ENCODE results near the gene CCDC158. TPM values are rescaled to one million over a fixed set of nuclear protein-coding genes. Genes with fewer than 3 reads are reported as not detected.

CCDC158 gene
- total and polyA plus RNA-seq, 10 of the 15 experiments (the other 5 are each of a cell fraction or from before 2014, with no cell fraction given) = not detected

GRCh38 chr4:76265631-76266218, 155.2 kb downstream of the CCDC158 start (continued):
- TF ChIP-seq PAX8 (IDR thresholded peaks at IDR 0.05) (no peak), NRF1 (conservative IDR thresholded peaks at IDR 0.05; ENCODE audit: low read depth, low read length) (no peak), IRF5 (IDR thresholded peaks at IDR 0.05; ENCODE audit: borderline replicate concordance) (no peak), NR2F1 (conservative IDR thresholded peaks at IDR 0.05) (no peak)

Small RNAs within 50 kb of the gene (small RNA-seq; reads per million reads assigned to genes)
- gene RF00278 (not detected), gene RNU6-1000P (not detected)

Other genes starting within 250 kb of the CCDC158 start
- gene SCARB2, start 207.3 kb downstream of the CCDC158 start, total RNA-seq (2014; rRNA removed) = 10.7 and 11.9 TPM in 2 replicates
- gene SCARB2, start 207.3 kb downstream of the CCDC158 start, total RNA-seq (2014; rRNA removed; fragmentation: Illumina TruSeq; extraction: Trizol) = 9.2 and 9.5 TPM in 2 replicates
- gene SCARB2, start 207.3 kb downstream of the CCDC158 start, total RNA-seq (2021) = 6.2 and 8.4 TPM in 2 replicates
- 9.9 and 10.9 TPM in 2 replicates for gene SCARB2, start 207.3 kb downstream of the CCDC158 start, polyA plus RNA-seq (2011; rRNA removed)
- 9.7 and 10.3 TPM in 2 replicates for gene SCARB2, start 207.3 kb downstream of the CCDC158 start, polyA plus RNA-seq (2014; fragmentation: Illumina TruSeq; extraction: Trizol)
- 1 to 10 TPM; 2.1 to 3.7 TPM for gene SCARB2, start 207.3 kb downstream of the CCDC158 start, polyA plus RNA-seq (2014; fragmentation: Nextera tagmentation; extraction: Ambion mirVana)
- 5.6 and 6.7 TPM in 2 replicates for gene SCARB2, start 207.3 kb downstream of the CCDC158 start, polyA plus RNA-seq (2014; rRNA removed)
- 10 to 100 TPM; 11.5 to 11.7 TPM for gene SCARB2, start 207.3 kb downstream of the CCDC158 start, polyA plus RNA-seq (2016; fragmentation: Nextera tagmentation; extraction: Ambion mirVana)
- not detected in 2 replicates for gene FAM47E, start 169.4 kb downstream of the CCDC158 start, total RNA-seq (2014; rRNA removed)
- not detected in 2 replicates for gene FAM47E, start 169.4 kb downstream of the CCDC158 start, total RNA-seq (2014; rRNA removed; fragmentation: Illumina TruSeq; extraction: Trizol)
- gene FAM47E, start 169.4 kb downstream of the CCDC158 start, total RNA-seq (2021) = not detected in 2 replicates
- not detected in 2 replicates for gene FAM47E, start 169.4 kb downstream of the CCDC158 start, polyA plus RNA-seq (2011; rRNA removed)
- not detected in 2 replicates for gene FAM47E, start 169.4 kb downstream of the CCDC158 start, polyA plus RNA-seq (2014; fragmentation: Illumina TruSeq; extraction: Trizol)
- gene FAM47E, start 169.4 kb downstream of the CCDC158 start, polyA plus RNA-seq (2014; fragmentation: Nextera tagmentation; extraction: Ambion mirVana) = under 1 TPM in 1 of 2 experiments, not detected in 1; 0.03 TPM
- gene FAM47E, start 169.4 kb downstream of the CCDC158 start, polyA plus RNA-seq (2014; rRNA removed) = not detected in 2 replicates
- not detected for gene FAM47E, start 169.4 kb downstream of the CCDC158 start, polyA plus RNA-seq (2016; fragmentation: Nextera tagmentation; extraction: Ambion mirVana)
- gene STBD1, start 114.4 kb downstream of the CCDC158 start, total RNA-seq (2014; rRNA removed) = not detected in 2 replicates
- gene STBD1, start 114.4 kb downstream of the CCDC158 start, total RNA-seq (2014; rRNA removed; fragmentation: Illumina TruSeq; extraction: Trizol) = not detected in 2 replicates
- not detected in 2 replicates for gene STBD1, start 114.4 kb downstream of the CCDC158 start, total RNA-seq (2021)
- not detected in 2 replicates for gene STBD1, start 114.4 kb downstream of the CCDC158 start, polyA plus RNA-seq (2011; rRNA removed)
- not detected in 2 replicates for gene STBD1, start 114.4 kb downstream of the CCDC158 start, polyA plus RNA-seq (2014; fragmentation: Illumina TruSeq; extraction: Trizol)
- not detected for gene STBD1, start 114.4 kb downstream of the CCDC158 start, polyA plus RNA-seq (2014; fragmentation: Nextera tagmentation; extraction: Ambion mirVana)
- 0.04 TPM in 1 of 2 replicates, not detected in the other for gene STBD1, start 114.4 kb downstream of the CCDC158 start, polyA plus RNA-seq (2014; rRNA removed)
- under 1 TPM; 0.05 to 0.10 TPM for gene STBD1, start 114.4 kb downstream of the CCDC158 start, polyA plus RNA-seq (2016; fragmentation: Nextera tagmentation; extraction: Ambion mirVana)
- under 0.01 and 0.06 TPM in 2 replicates for gene SHROOM3, start 14.1 kb upstream of the CCDC158 start, total RNA-seq (2014; rRNA removed)
- under 0.01 and 0.09 TPM in 2 replicates for gene SHROOM3, start 14.1 kb upstream of the CCDC158 start, total RNA-seq (2014; rRNA removed; fragmentation: Illumina TruSeq; extraction: Trizol)
- gene SHROOM3, start 14.1 kb upstream of the CCDC158 start, total RNA-seq (2021) = 0.11 and 0.15 TPM in 2 replicates
- gene SHROOM3, start 14.1 kb upstream of the CCDC158 start, polyA plus RNA-seq (2011; rRNA removed) = 0.04 and 0.29 TPM in 2 replicates
- under 0.01 TPM in 1 of 2 replicates, not detected in the other for gene SHROOM3, start 14.1 kb upstream of the CCDC158 start, polyA plus RNA-seq (2014; fragmentation: Illumina TruSeq; extraction: Trizol)
- gene SHROOM3, start 14.1 kb upstream of the CCDC158 start, polyA plus RNA-seq (2014; fragmentation: Nextera tagmentation; extraction: Ambion mirVana) = under 1 TPM in 1 of 2 experiments, not detected in 1; 0.13 TPM
- 0.03 TPM in 1 of 2 replicates, not detected in the other for gene SHROOM3, start 14.1 kb upstream of the CCDC158 start, polyA plus RNA-seq (2014; rRNA removed)
- under 1 TPM; 0.04 to 0.08 TPM for gene SHROOM3, start 14.1 kb upstream of the CCDC158 start, polyA plus RNA-seq (2016; fragmentation: Nextera tagmentation; extraction: Ambion mirVana)

All from GM12878 (cell line).